ENCODE results near the gene SLC27A1.
"Not testable (repeated sequence)": the region's sequence is repeated elsewhere in the genome, so short reads cannot be mapped to it uniquely, and the experiment has no call there.

Gene SLC27A1

DNA sequence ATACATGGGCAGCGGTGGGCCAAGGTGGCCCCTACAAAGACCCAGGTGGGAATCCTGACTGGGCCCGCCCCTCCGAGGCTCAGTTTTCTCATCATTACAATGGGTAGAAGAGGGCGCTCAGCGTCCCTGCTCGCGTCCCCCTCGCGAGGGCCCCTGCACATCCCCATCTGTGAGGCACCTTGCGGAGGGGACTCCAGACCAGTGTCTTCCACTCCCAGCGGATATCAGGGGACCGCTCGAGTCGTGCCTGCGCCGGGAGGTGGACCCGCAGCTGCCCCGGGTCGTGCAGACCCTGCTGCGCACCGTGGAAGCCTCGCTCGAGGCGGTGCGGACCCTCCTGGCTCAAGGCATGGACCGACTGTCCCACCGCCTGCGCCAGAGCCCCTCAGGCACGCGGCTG, 69.8 kb downstream of the SLC27A1 start:
- no peak for DNase-seq

DNA sequence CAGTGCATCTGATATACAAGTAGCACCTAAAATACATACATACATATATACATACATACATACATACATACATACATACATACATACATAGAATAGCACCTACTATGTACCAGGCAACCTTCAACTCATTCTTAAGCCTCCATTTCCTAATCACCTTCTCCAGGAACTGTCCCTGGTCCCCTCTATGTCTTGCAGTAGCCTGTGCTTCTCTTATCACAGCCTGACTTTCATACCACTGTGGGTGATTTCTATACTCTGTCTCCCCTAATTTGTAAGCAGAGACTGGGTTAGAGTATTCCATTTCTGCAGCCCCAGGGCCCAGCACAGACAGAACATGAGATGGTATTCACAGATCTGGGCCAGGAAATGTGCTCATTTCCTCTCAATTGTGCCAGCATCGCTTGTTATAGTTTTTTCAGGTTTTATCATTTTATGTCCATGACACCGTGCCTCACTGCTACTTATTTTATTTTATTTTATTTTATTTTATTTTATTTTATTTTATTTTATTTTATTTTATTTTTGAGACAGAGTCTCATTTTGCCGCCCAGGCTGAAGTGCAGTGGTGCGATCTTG, 70.9 kb downstream of the SLC27A1 start:
- no peak for DNase-seq

DNA sequence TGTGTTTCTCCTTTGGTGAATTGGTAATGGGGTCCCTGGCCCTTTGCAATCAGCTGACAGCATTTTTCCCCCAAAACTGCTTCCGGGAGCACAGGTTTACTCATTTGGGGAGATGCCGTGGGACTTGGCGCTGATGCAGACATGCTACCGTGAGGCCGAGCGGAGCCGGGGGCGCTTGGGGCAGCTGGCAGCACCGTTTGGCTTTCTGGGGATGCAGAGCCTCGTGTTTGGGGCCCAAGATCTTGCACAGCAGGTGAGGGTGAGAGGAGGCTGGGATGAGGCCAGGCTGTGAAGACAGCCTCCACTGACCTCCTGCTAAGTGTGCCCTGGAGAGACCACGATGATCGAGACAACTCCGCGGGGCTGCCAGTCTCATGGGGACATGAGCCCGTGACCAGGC, 71.7 kb downstream of the SLC27A1 start:
- no peak for DNase-seq

DNA sequence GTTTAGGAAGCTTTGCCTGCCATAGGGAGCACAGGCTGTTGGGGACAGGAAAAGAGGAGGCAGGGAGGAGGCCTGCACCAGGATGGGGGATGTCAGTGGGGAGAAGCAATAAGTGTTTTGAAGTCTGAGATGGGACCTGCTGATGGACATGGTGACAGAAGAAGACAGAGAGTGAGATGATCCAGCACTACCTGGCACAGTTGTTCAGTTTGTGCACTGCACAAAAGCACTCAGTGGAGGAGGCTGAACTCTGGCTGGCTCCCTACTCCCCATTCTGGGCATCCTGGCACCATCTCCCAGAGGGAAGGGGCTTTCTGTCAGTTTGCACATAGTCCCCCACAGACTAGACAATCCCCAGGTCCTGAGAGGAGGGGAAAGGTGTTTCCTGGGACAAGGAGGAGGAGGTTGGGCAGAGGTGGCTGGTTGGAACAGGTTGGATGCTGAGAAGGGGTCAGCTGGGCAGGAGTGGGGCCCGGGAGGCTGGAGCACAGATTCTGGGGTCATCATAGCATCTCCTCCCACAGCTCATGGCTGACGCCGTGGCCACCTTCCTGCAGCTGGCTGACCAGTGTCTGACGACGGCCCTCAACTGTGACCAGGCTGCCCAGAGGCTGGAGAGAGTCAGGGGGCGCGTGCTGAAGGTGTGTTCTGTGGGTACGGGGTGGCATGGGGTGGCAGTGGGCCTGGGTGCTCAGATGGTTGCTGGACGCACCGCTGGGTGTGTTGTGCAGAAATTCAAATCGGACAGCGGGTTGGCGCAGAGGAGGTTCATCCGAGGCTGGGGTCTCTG, 72.7 kb downstream of the SLC27A1 start:
- no peak for DNase-seq

DNA sequence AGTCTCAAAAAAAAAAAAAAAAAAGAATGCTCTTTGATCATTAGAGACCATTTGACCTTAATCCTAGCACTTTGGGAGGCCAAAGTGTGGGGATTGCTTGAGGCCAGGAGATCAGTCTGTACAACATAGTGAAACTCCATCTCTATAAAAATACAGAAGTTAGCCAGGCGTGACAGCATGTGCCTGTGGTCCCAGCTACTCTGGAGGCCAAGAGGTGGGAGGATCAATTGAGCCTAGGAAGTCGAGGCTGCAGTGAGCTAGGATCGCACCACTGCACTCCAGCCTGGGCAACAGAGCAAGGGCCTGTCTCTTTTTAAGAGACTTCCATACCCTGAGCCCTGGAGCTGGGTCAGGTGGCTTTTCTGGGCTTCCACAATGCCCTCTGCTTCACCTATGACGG, 73.7 kb downstream of the SLC27A1 start:
- no peak for DNase-seq

DNA sequence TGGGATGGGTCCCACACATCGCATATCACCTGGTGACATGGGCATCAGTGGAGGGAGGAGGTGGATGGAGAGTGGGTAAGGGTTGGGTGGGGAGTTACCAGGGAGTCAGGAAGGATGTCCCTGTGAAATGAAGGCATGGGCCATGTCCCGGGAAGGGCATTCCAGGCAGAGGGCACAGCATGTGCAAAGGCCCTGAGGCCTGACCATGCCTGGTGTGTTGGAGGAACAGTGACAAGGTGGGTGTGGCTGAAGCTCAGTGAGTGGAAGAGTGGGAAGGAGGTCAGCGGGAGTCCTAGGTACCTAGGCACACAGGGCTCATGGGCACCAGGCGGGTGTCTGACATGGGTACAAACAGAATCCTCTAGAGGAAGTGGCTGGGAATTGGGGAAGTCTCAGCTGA, 74.1 kb downstream of the SLC27A1 start:
- no peak for DNase-seq

DNA sequence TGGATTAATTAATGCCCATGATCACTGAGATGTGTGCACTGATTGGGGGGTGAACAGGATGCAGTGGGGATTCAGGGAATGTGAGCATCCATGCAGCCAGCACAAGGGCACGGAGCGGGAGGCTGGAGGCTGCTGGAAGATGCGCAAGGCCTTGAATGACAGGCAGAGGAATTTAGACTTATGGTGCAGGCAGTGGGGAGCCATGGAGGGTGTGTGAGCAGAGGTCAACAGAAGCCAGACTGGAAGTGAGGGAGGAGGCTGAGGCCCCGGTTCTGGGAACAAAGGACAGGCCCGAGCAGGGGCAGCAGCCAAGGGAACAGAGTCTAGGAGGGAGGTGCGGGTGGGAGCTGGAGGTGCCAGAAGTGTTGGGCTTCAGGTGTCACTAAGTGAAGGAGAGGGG, 77.8 kb downstream of the SLC27A1 start:
- DNase-seq: no peak

DNA sequence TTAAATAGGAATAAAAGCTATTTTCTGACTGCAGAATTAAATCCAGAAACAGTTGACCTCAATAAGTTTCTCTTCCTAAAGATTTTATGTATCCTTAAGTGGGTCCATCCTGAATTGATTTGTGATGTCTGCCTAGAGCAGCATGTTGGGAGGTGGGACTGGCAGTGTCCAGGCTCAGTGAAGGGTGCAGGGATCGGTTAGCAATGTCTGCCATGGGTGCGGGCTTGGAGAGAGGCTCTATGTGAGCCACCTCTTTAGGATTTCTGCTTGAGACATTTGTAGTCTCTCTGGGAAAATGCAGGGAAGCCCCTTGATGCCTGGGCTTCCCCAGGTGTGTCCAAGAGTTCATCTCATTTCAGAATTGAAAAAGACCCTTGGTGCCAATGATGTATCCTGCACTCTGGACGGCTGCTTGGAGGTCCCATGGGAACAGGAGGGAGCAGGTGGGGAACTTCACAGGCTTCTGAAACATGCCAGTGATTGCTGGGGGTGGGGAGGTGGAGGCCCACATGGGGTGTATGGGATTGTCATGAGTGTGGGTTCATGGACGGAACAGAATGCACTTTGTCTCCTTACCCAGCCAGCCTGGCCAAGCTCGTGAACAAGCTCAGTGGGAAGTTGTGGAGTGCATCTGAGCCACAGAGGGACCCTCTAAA, 78.9 kb downstream of the SLC27A1 start:
- no peak for DNase-seq

DNA sequence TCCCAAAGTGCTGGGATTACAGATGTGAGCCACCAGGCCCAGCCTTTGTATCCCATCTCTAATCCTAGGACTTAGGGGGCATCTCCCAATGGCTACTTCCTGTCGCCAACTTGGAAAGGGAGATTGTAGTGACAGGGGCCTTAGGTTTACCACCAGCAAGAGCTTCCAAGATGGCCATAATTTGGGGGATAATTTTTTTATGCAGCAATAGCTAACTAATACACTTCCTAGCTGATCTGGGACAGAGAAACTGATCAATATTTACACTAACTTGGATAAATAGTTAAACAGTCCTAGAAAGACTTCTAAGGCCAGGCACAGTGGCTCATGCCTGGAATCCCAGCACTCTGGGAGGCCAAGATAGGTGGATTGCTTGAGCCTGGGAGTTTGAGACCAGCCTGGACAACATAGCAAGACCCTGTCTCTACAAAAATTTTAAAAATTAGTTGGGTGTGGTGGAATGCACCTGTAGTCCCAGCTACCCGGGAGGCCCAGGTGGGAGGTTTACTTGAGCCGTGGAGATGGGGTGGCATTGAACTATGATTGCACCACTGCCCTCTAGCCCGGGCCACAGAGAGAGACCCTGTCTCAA, 79.8 kb downstream of the SLC27A1 start:
- DNase-seq: no peak

DNA sequence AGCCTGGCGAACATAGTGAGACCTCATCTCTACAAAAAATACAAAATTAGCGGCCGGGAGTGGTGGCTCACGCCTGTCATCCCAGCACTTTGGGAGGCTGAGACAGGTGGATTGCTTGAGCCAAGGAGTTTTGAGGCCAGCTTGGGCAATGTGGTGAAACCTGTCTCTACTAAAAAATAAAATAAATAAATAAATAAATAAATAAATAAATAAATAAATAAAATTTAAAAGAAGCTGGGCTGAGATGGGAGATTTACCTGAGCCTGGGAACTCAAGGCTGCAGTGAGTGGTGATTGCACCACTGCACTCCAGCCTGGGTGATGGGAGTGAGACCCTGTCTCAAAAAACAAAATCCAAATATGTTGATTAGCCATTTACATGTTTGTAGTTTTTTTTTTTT, 82.4 kb downstream of the SLC27A1 start:
- not testable (repeated sequence) for DNase-seq

DNA sequence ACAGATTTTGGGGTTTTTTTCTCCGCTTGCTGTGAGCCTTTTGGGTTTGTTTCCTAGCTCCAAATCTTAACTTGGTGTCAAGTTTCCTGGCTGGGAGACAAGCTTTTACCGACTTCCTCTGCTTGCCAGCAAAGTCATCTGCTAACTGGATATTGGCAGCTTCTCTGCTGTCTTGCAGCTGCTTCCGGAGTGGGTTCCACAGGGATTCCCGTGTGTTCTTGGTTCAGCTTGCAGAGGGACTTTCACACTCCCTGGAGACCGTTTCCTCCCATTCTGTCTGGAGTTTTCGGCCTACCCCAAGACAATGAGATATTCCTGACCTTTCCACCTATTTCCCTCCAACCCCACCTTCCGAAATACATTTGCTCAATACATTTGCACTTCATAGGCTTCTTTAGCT, 82.9 kb downstream of the SLC27A1 start:
- DNase-seq: peak; percentile 41

DNA sequence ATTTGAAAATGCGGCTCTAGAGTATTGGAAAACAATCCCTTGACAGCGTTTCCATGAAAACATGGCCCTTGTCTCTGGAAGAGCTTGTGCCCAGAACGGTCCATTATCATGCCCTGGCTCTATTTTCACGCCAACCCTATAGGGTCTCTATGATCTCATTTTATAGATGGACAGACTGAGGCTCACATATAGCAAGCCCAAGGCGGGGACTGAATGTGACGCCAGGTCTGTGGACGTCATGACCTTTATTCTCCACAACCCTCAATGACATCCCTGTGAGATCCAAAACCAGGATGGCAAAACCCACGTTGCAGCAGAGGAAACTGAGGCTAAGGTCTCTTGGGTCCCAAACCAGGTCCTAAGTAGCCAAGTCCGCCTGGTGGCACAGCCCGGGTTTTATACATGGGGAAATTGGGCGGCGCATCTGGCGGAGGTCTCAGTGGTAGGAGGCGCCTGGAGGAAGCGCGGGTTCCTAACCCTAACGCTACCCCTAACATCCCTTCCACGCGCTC, 84.7 kb downstream of the SLC27A1 start:
- no peak for DNase-seq

DNA sequence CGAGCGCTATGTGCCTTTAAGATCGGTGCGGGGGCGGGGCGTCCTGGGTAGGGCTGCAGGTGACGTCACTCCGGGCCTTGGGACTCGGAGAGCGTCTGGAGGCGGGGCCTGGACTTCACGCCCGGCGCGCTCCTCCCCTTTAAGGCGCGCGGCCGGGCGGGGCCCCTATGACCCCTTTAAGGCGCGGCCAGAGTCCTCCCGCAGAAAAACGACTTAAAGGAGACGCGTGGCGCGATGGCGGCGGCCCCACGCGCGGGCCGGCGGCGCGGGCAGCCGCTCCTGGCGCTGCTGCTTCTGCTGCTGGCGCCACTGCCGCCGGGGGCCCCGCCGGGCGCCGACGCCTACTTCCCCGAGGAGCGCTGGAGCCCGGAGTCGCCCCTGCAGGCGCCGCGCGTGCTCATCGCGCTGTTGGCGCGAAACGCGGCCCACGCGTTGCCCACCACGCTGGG, 85.2 kb downstream of the SLC27A1 start, which contains the start of gene COLGALT1:
TSS of gene COLGALT1 (plus strand) at position 170 of the 449 bp plus-strand sequence. CDS start at position 235, 65 bp downstream.
- peak; percentile 97 for DNase-seq

Data from DMS53 (cell line).